ENCODE results near the gene GCGR. TPM values are rescaled to one million over a fixed set of nuclear protein-coding genes. Genes with fewer than 3 reads are reported as not detected.

Gene GCGR
- polyA plus RNA-seq, 1 donor (not counting 4 experiments of a cell fraction or from before 2014, with no cell fraction given): not detected

GRCh38 chr17:81794074-81794476, 9.9 kb upstream of the GCGR start:
- no peak for FAIRE-seq
- TF ChIP-seq EZH2 (IDR thresholded peaks at IDR 0.05; ENCODE audit: low read length) (no peak), CTCF (optimal IDR thresholded peaks at IDR 0.05 in 1 of 3, IDR thresholded peaks at IDR 0.05 in 1 of 3, conservative IDR thresholded peaks at IDR 0.05 in 1 of 3; ENCODE audit: extremely low read depth in 1 of 3, insufficient read depth in 2 of 3, low read length in 3 of 3) (no peak)
- Histone ChIP-seq H3K27ac (ENCODE audit: control insufficient read depth, insufficient read depth, low read length) (no peak overlapping the region), H2AFZ (ENCODE audit: control insufficient read depth, low read length) (no peak overlapping the region), H3K9me3 (ENCODE audit: control insufficient read depth, low read depth, low read length) (no peaks in the 10 kb centered on the region), H3K9me1 (ENCODE audit: control insufficient read depth, extremely low read depth, insufficient read depth, low read length) (no peaks in the 10 kb centered on the region), H3K4me1 (ENCODE audit: control insufficient read depth, extremely low read depth, insufficient read depth, low read length) (no peaks in the 10 kb centered on the region), H3K27me3 (ENCODE audit: control insufficient read depth, extremely low read depth, insufficient read depth, low read length) (no peaks in the 10 kb centered on the region), H3K4me3 (ENCODE audit: control insufficient read depth in 2 of 3, extremely low read depth in 1 of 3, insufficient read depth in 2 of 3, low read depth in 1 of 3, low read length in 3 of 3) (no peak overlapping the region), H3K36me3 (ENCODE audit: control insufficient read depth in 2 of 2, extremely low read depth in 1 of 2, insufficient read depth in 2 of 2, low read length in 2 of 2) (no peaks in the 10 kb centered on the region), H4K20me1 (ENCODE audit: control insufficient read depth, extremely low read depth, insufficient read depth, low read length) (no peaks in the 10 kb centered on the region), H3K9ac (ENCODE audit: control insufficient read depth, extremely low read depth, insufficient read depth, low read length) (no peak overlapping the region), H3K79me2 (ENCODE audit: control insufficient read depth, insufficient read depth, low read length) (no peaks in the 10 kb centered on the region), H3K4me2 (ENCODE audit: control insufficient read depth, extremely low read depth, insufficient read depth, low read depth, low read length) (no peak overlapping the region)
- DNase-seq (ENCODE audit: low read depth, low spot score): no peak
- dilution Hi-C loops (cut with MboI; ENCODE audit: extremely low pct_ligation_motif_present, low sequenced_read_pairs): no loop called here

- H2AFZ ChIP-seq (ENCODE audit: control insufficient read depth, low read length): no peak overlapping the region
- no peak overlapping the region for H3K9ac ChIP-seq (ENCODE audit: control insufficient read depth, extremely low read depth, insufficient read depth, low read length)
- H3K9me1 ChIP-seq (ENCODE audit: control insufficient read depth, extremely low read depth, insufficient read depth, low read length): no peaks in the 10 kb centered on the region
- DNase-seq (ENCODE audit: low read depth, low spot score) (no peak), FAIRE-seq (no peak)
- no peaks in the 10 kb centered on the region for H3K79me2 ChIP-seq (ENCODE audit: control insufficient read depth, insufficient read depth, low read length)
- H3K9me3 ChIP-seq (ENCODE audit: control insufficient read depth, low read depth, low read length): no peaks in the 10 kb centered on the region
- H3K4me3 ChIP-seq (ENCODE audit: control insufficient read depth in 2 of 3, extremely low read depth in 1 of 3, insufficient read depth in 2 of 3, low read depth in 1 of 3, low read length in 3 of 3): no peak overlapping the region
- no peaks in the 10 kb centered on the region for H3K4me1 ChIP-seq (ENCODE audit: control insufficient read depth, extremely low read depth, insufficient read depth, low read length)
- H3K27ac ChIP-seq (ENCODE audit: control insufficient read depth, insufficient read depth, low read length): no peak overlapping the region
- H3K27me3 ChIP-seq (ENCODE audit: control insufficient read depth, extremely low read depth, insufficient read depth, low read length): no peaks in the 10 kb centered on the region
- TF ChIP-seq CTCF (optimal IDR thresholded peaks at IDR 0.05 in 1 of 3, IDR thresholded peaks at IDR 0.05 in 1 of 3, conservative IDR thresholded peaks at IDR 0.05 in 1 of 3; ENCODE audit: extremely low read depth in 1 of 3, insufficient read depth in 2 of 3, low read length in 3 of 3) (no peak), EZH2 (IDR thresholded peaks at IDR 0.05; ENCODE audit: low read length) (no peak)
- no peaks in the 10 kb centered on the region for H3K36me3 ChIP-seq (ENCODE audit: control insufficient read depth in 2 of 2, extremely low read depth in 1 of 2, insufficient read depth in 2 of 2, low read length in 2 of 2)
- dilution Hi-C loops (cut with MboI; ENCODE audit: extremely low pct_ligation_motif_present, low sequenced_read_pairs): no loop called here
- H4K20me1 ChIP-seq (ENCODE audit: control insufficient read depth, extremely low read depth, insufficient read depth, low read length): no peaks in the 10 kb centered on the region
- no peak overlapping the region for H3K4me2 ChIP-seq (ENCODE audit: control insufficient read depth, extremely low read depth, insufficient read depth, low read depth, low read length)
Observed at GRCh38 chr17:81794509-81794908, 9.4 kb upstream of the GCGR start.

Measured in keratinocyte (primary cell).